DND-41 (cell line): ENCODE measurements around the gene PUM1.

Experiments used
- CTCF ChIP-seq: IDR thresholded peaks from 2 replicates; pipeline ENCODE4 v1.5.1; 2012; ENCODE audit warnings: borderline replicate concordance, low read length, moderate library complexity, mild to moderate bottlenecking; ENCODE audit not compliant: poor library complexity, severe bottlenecking; ENCODE audit errors: extremely low read depth
- EZH2 ChIP-seq: IDR thresholded peaks from 3 replicates; pipeline ENCODE4 v1.6.1; 2012; ENCODE audit warnings: borderline replicate concordance, low read depth, mild to moderate bottlenecking, moderate library complexity, low read length, inconsistent platforms; ENCODE audit not compliant: severe bottlenecking

DNA sequence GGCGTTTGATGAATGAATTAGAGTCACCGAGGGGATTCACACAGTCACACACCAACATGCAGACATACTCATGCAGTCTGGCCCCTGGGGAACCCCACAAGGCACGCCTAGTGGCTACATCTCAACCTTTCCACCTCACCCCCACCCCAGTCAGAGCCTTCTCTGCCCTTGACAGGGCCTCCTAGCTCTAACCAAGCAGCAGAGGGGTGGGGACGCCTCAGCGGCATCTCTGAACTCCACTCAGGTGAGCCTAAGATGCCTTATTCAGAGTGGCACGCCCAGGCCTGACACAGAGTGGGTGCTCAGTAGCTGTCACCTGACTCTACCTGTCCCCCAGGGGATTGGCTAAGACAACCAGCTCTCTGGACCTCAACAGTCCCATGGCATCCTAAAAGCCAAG lies 153.3 kb downstream of the PUM1 start:
- TF ChIP-seq CTCF (no peak), EZH2 (no peak)
